Gastrocnemius medialis (tissue), 4 donors: ENCODE measurements around the gene CUL1.

Experiments used
- CTCF ChIP-seq, 5 experiments: fragments of 450-650 bp in 3 of 5; fragments of 200-600 bp in 2 of 5; sonication (generic) in 2 of 5; IDR thresholded peaks in 4 of 5; conservative IDR thresholded peaks in 1 of 5; 1 replicate in 4 of 5; 2 replicates in 1 of 5; pipeline ENCODE4 v1.5.1; 2016 to 2019; ENCODE audit warnings: antibody characterized with exemption in 5 of 5, mild to moderate bottlenecking in 3 of 5, moderate library complexity in 3 of 5
- POLR2A ChIP-seq, 2 donors: fragments of 450-650 bp; IDR thresholded peaks; one replicate each; pipeline ENCODE4 v1.6.1; 2017; ENCODE audit warnings: antibody characterized with exemption in 2 of 2, mild to moderate bottlenecking in 2 of 2, moderate library complexity in 2 of 2

GRCh38 chr7:148650232-148650858 lies 48.4 kb upstream of the CUL1 start:
- TF ChIP-seq CTCF (IDR thresholded peaks at IDR 0.05 in 4 of 5, conservative IDR thresholded peaks at IDR 0.05 in 1 of 5) (no peak), POLR2A (IDR thresholded peaks at IDR 0.05) (no peak)
